Peyer's patch (tissue), 4 donors: ENCODE data around the gene TGFB1I1.

ENCODE experiments used
- CTCF ChIP-seq, 6 experiments: fragments of 450-650 bp in 4 of 6; fragments of 200-600 bp in 2 of 6; sonication (generic) in 1 of 6; IDR thresholded peaks; one replicate each; pipeline ENCODE4 v1.5.1; 2017 to 2019; ENCODE audit warnings: antibody characterized with exemption in 6 of 6, mild to moderate bottlenecking in 3 of 6, moderate library complexity in 1 of 6
- POLR2A ChIP-seq, 2 donors: fragments of 450-650 bp; IDR thresholded peaks; one replicate each; pipeline ENCODE4 v1.5.1; 2017; ENCODE audit warnings: antibody characterized with exemption in 2 of 2, mild to moderate bottlenecking in 2 of 2, moderate library complexity in 2 of 2

GRCh38 chr16:31513126-31513525, 41.2 kb downstream of the TGFB1I1 start:
- TF ChIP-seq CTCF (IDR thresholded peaks at IDR 0.05), result no peak
- TF ChIP-seq POLR2A (IDR thresholded peaks at IDR 0.05), result no peak
